Fibroblast of lung (primary cell): ENCODE results near the gene SIN3B. TPM values are rescaled to one million over a fixed set of nuclear protein-coding genes. Genes with fewer than 3 reads are reported as not detected.
"Not testable (repeated sequence)": the region's sequence is repeated elsewhere in the genome, so short reads cannot be mapped to it uniquely, and the experiment has no call there.

ENCODE experiments used
- DNase-seq, 2 donors: peaks; one replicate each; pipeline versions ENCODE4 v3.0.0 to v3.0.0-alpha.2; 2010; ENCODE audit warnings: low read depth in 2 of 2
- H2AFZ ChIP-seq: 2 replicates; pipeline ENCODE4 v1.5.1; 2012; ENCODE audit warnings: low read length, control low read depth, inconsistent platforms
- H3K27ac ChIP-seq: 2 replicates; pipeline ENCODE4 v1.5.1; 2011; ENCODE audit warnings: low read length, control low read depth; ENCODE audit not compliant: insufficient read depth
- H3K27me3 ChIP-seq: 2 replicates; pipeline ENCODE4 v1.5.1; 2011; ENCODE audit warnings: mild to moderate bottlenecking, low read length; ENCODE audit not compliant: control insufficient read depth, insufficient read depth
- H3K36me3 ChIP-seq: 2 replicates; pipeline ENCODE4 v1.5.1; 2011; ENCODE audit warnings: low read length; ENCODE audit not compliant: control insufficient read depth, insufficient read depth
- H3K4me1 ChIP-seq: 2 replicates; pipeline ENCODE4 v1.5.1; 2011; ENCODE audit warnings: low read length; ENCODE audit not compliant: control insufficient read depth, insufficient read depth; ENCODE audit errors: extremely low read depth
- H3K4me2 ChIP-seq: 2 replicates; pipeline ENCODE4 v1.5.1; 2011; ENCODE audit warnings: low read length, control low read depth; ENCODE audit not compliant: insufficient read depth; ENCODE audit errors: extremely low read depth
- H3K4me3 ChIP-seq, 4 experiments: fragments of 200-600 bp in 1 of 4; sonication (generic) in 1 of 4; replicated peaks in 1 of 4; 2 replicates each; pipeline ENCODE4 v1.5.1; 2011 to 2016; ENCODE audit warnings: low read length in 4 of 4, low read depth in 3 of 4, mild to moderate bottlenecking in 3 of 4, control low read depth in 2 of 4, inconsistent platforms in 1 of 4, mixed read lengths in 1 of 4; ENCODE audit not compliant: insufficient read depth in 1 of 4; ENCODE audit errors: control extremely low read depth in 1 of 4
- H3K79me2 ChIP-seq: 2 replicates; pipeline ENCODE4 v1.5.1; 2012; ENCODE audit warnings: mild to moderate bottlenecking, low read length, inconsistent platforms; ENCODE audit not compliant: control insufficient read depth, insufficient read depth
- H3K9ac ChIP-seq: 2 replicates; pipeline ENCODE4 v1.5.1; 2011; ENCODE audit warnings: mild to moderate bottlenecking, low read length, control low read depth; ENCODE audit not compliant: insufficient read depth
- H3K9me3 ChIP-seq: 2 replicates; pipeline ENCODE4 v1.5.1; 2012; ENCODE audit warnings: low read depth, low read length; ENCODE audit not compliant: control insufficient read depth, insufficient read depth
- H4K20me1 ChIP-seq: 2 replicates; pipeline ENCODE4 v1.5.1; 2011; ENCODE audit warnings: low read length; ENCODE audit not compliant: control insufficient read depth, insufficient read depth; ENCODE audit errors: extremely low read depth
- CTCF ChIP-seq, 2 donors: IDR thresholded peaks in 1 of 2; conservative IDR thresholded peaks in 1 of 2; 1 replicate in 1 of 2; 2 replicates in 1 of 2; pipeline ENCODE4 v1.5.1; 2011 to 2012; ENCODE audit warnings: low read length in 2 of 2, control low read depth in 1 of 2, inconsistent platforms in 1 of 2, low read depth in 1 of 2, mild to moderate bottlenecking in 1 of 2
- EZH2 ChIP-seq: IDR thresholded peaks from 2 replicates; pipeline ENCODE4 v1.5.1; 2012; ENCODE audit warnings: low read length, control low read depth, mild to moderate bottlenecking; ENCODE audit errors: missing control alignments
- polyA plus RNA-seq, 2 donors: library from polyadenylated mRNA; depleted of rRNA in 1 of 2; stranded (reverse) in 1 of 2; unstranded in 1 of 2; fragments of >200 nt; gene quantifications; 2 replicates each; pipeline ENCODE4 v1.2.1, GENCODE V29; 2011 to 2012; ENCODE audit warnings: missing spikeins in 1 of 2
- total RNA-seq: library from RNA; depleted of rRNA; stranded (reverse); fragments of >200 nt; gene quantifications from 2 replicates; pipeline ENCODE4 v1.2.1, GENCODE V29; 2014

The SIN3B gene
- total and polyA plus RNA-seq, 2 donors (not counting 1 experiment from before 2014, with no cell fraction given): 14.9 to 32.9 TPM

- TF ChIP-seq EZH2: no peak
- TF ChIP-seq CTCF (conservative IDR thresholded peaks at IDR 0.05 in 1 of 2, IDR thresholded peaks at IDR 0.05 in 1 of 2; ENCODE audit: low read depth in 1 of 2, low read length in 2 of 2): no peak
- no peaks in the 10 kb centered on the region for H3K9me3 ChIP-seq
- H3K9ac ChIP-seq: no peak overlapping the region
- H3K4me2 ChIP-seq: no peak overlapping the region
- H3K27me3 ChIP-seq: no peaks in the 10 kb centered on the region
- no peak overlapping the region for H3K4me3 ChIP-seq
- DNase-seq: no peak
- H2AFZ ChIP-seq: no peak overlapping the region
- H4K20me1 ChIP-seq: no peaks in the 10 kb centered on the region
- no peaks in the 10 kb centered on the region for H3K36me3 ChIP-seq
- H3K27ac ChIP-seq: no peak overlapping the region
- no peaks in the 10 kb centered on the region for H3K4me1 ChIP-seq
- H3K79me2 ChIP-seq: no peaks in the 10 kb centered on the region
These were observed 33.5 kb upstream of the SIN3B start for GRCh38 chr19:16795731-16796130.

GRCh38 chr19:16797876-16798275, 31.3 kb upstream of the SIN3B start:
- Histone ChIP-seq H2AFZ (no peak overlapping the region), H3K27me3 (no peaks in the 10 kb centered on the region), H3K79me2 (no peaks in the 10 kb centered on the region), H3K27ac (no peak overlapping the region), H3K4me2 (no peak overlapping the region), H3K4me1 (no peaks in the 10 kb centered on the region), H3K9ac (no peak overlapping the region), H3K4me3 (no peak overlapping the region), H3K36me3 (no peaks in the 10 kb centered on the region), H3K9me3 (no peaks in the 10 kb centered on the region), H4K20me1 (no peaks in the 10 kb centered on the region)
- no peak for DNase-seq
- TF ChIP-seq CTCF (conservative IDR thresholded peaks at IDR 0.05 in 1 of 2, IDR thresholded peaks at IDR 0.05 in 1 of 2; ENCODE audit: low read depth in 1 of 2, low read length in 2 of 2) (no peak), EZH2 (no peak)

GRCh38 chr19:16798326-16798725, 30.9 kb upstream of the SIN3B start:
- not testable (repeated sequence) for H4K20me1 ChIP-seq, H3K36me3 ChIP-seq, H3K79me2 ChIP-seq, H2AFZ ChIP-seq, H3K9ac ChIP-seq, H3K27ac ChIP-seq, H3K27me3 ChIP-seq, H3K4me1 ChIP-seq, H3K4me2 ChIP-seq, DNase-seq, H3K9me3 ChIP-seq, H3K4me3 ChIP-seq
